Fibroblast of skin of back (primary cell): ENCODE measurements around the gene NCOA3.
"Not testable (repeated sequence)": the region's sequence is repeated elsewhere in the genome, so short reads cannot be mapped to it uniquely, and the experiment has no call there.

Experiments
- DNase-seq: peaks from one replicate; pipeline ENCODE4 v3.0.0-alpha.2; 2013

NCOA3 gene

DNA sequence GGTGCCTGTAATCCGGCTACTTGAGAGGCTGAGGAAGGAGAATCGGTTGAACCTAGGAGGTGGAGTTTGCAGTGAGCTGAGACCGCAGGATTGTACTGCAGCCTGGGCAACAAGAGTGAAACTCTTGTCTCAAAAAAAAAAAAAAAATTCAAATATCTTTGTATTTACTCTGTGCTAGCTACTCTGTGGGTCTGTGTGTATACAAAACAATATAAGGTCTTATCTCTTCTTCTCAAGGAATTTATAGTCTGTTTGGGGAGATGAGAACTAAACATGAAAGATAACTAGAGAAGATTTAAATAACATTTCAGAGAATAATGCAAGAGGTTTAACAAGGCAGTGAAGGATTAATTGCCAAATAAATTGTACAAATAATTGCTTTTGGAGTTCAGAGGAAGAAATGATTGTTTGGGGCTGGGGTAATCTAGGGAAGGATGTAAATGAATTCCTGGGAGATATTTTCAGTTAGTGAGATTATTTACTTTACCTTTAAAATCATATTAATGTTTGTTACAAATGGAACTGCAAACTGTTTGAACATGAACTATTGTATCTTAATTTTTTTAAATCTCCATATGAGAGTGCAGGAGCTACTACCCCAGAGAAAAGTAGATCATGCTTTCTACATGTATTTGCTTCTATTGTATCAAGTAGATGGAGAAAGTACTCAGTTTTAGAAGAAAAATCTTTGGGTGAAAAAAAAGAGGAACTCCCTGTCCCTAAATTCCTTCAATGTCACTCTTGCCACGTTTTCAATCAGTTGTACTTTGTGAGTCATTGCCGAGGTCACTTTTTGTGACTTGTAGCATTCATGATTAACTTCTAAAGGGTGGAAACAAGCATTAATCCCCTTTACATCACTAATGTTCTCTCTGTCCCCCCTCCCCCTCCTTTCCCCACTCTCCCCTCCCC lies 39.0 kb downstream of the NCOA3 start:
- DNase-seq, result peak; percentile 70

- no peak for DNase-seq
These were observed 39.8 kb downstream of the NCOA3 start for GRCh38 chr20:47541355-47541922.

DNA sequence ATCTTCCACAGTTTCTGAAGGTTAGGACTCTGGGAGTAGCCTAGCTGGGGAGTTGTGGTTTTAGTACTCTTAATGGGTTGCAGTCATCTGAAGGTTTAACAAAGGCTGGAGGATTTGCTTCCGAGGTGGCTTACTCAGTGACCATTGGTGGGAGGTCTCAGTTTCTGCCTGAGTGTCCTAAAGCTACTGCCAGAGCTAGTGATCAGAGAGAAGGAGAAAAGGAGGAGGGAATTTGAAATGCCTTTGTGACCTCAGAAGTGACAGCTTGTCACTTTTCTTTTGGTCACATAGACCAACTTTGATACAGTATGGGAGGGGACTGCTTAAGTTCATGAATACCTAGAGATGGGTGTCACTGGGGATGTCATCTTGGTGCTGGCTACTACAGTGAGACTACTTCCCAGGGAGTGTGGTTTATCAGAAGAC lies 41.3 kb downstream of the NCOA3 start:
- peak; percentile 66 for DNase-seq

GRCh38 chr20:47544240-47544639 lies 42.6 kb downstream of the NCOA3 start:
- DNase-seq, result peak; percentile 85

GRCh38 chr20:47544852-47545251 lies 43.2 kb downstream of the NCOA3 start:
- DNase-seq, result peak; percentile 63

DNA sequence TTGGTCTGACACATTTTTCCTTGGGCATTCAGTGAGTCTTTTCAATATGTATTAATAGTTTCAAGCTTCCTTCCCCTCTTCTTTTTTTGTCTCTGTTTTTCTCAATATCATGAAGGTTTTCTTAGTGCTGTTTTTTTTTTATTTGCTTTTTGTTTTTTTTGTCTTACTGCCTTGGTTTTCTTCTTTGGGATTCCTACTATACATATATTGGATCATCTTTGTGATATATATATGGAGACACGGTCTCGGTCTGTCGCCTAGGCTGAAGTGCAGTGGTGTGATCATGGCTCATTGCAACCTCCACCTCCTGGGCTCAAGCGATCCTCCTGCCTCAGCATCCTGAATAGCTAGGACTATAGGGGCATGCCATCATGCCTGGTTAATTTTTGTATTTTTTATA lies 43.8 kb downstream of the NCOA3 start:
- no peak for DNase-seq

DNA sequence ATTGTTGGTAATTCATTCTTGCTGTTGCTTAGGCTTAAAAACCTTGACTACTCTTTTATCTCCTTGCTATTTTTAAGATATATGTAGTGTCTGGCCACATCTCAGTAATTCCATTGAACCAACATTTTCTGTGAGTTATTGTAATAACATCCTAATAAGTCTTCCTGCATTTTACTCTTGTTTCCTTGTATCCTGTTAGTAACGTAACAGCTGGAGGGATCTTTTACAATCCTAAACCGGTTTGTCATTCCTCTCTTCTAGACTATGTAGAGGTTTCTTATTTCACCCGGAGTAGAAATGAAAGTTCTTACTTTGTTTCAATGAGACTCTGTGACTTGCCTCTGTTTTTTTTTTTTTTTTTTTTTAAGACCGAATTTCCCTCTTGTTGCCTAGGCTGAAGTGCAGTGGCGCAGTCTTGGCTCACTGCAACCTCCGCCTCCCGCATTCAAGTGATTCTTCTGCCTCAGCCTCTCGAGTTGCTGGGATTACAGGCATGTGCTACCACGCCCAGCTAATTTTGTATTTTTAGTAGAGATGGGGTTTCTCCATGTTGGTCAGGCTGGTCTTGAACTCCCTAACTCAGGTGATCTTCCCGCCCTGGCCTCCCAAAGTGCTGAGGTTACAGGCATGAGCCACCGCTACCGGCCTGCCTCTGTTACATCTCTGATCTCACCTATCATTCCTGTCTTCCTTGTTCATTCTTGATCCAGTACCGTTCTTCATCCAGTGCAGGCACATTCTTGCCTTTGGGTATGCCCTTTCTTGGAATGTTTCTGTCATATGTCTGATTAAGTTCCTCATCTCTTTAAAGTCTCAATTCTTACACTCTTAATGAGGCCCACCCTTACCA lies 44.7 kb downstream of the NCOA3 start:
- peak; percentile 95 for DNase-seq

DNA sequence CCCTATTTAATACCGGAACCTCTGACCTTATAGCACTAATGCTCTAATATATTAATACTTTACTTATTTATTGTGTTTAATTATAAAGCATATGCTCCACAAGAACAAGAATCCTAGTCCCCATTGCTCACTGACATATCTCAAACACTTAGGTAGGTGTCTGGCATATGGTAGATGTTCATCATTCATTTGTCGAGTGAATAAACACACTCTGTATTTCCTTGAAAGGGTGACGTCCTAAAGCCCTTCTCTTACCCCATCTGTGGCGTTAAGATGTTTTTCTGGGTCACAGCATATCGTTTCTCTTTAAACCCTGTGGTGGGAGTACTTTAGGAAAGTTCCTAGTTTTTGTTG lies 45.3 kb downstream of the NCOA3 start:
- DNase-seq, result no peak

- DNase-seq, result no peak
These were observed 48.0 kb downstream of the NCOA3 start for GRCh38 chr20:47549671-47550070.

- no peak for DNase-seq
These were observed 49.5 kb downstream of the NCOA3 start for GRCh38 chr20:47551222-47551621.

GRCh38 chr20:47551841-47552240 lies 50.2 kb downstream of the NCOA3 start:
- no peak for DNase-seq

- no peak for DNase-seq
These were observed 51.3 kb downstream of the NCOA3 start for GRCh38 chr20:47552996-47553395.

DNA sequence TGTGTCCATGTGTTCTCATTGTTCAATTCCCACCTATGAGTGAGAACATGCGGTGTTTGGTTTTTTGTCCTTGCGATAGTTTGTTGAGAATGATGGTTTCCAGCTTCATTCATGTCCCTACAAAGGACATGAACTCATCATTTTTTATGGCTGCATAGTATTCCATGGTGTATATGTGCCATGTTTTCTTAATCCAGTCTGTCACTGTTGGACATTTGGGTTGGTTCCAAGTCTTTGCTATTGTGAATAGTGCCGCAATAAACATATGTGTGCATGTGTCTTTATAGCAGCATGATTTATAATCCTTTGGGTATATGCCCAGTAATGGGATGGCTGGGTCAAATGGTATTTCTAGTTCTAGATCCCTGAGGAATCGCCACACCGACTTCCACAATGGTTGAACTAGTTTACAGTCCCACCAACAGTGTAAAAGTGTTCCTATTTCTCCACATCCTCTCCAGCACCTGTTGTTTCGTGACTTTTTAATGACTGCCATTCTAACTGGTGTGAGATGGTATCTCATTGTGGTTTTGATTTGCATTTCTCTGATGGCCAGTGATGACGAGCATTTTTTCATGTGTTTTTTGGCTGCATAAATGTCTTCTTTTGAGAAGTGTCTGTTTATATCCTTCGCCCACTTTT lies 52.0 kb downstream of the NCOA3 start:
- DNase-seq, result not testable (repeated sequence)

DNA sequence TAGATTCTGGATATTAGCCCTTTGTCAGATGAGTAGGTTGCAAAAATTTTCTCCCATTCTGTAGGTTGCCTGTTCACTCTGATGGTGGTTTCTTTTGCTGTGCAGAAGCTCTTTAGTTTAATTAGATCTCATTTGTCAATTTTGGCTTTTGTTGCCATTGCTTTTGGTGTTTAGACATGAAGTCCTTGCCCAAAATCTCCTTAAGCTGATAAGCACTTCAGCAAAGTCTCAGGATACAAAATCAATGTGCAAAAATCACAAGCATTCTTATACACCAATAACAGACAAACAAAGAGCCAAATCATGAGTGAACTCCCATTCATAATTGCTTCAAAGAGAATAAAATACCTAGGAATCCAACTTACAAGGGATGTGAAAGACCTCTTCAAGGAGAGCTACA lies 52.6 kb downstream of the NCOA3 start:
- DNase-seq, result not testable (repeated sequence)

- DNase-seq, result no peak
These were observed 55.5 kb downstream of the NCOA3 start for GRCh38 chr20:47557218-47557617.

- peak; percentile 47 for DNase-seq
These were observed 56.1 kb downstream of the NCOA3 start for GRCh38 chr20:47557791-47558190.

- DNase-seq, result peak; percentile 35
These were observed 56.8 kb downstream of the NCOA3 start for GRCh38 chr20:47558295-47559066.

GRCh38 chr20:47559141-47559540 lies 57.5 kb downstream of the NCOA3 start:
- peak; percentile 28 for DNase-seq

GRCh38 chr20:47561180-47561579 lies 59.5 kb downstream of the NCOA3 start:
- peak; percentile 40 for DNase-seq

GRCh38 chr20:47561603-47562583 lies 60.2 kb downstream of the NCOA3 start:
- DNase-seq, result no peak

DNA sequence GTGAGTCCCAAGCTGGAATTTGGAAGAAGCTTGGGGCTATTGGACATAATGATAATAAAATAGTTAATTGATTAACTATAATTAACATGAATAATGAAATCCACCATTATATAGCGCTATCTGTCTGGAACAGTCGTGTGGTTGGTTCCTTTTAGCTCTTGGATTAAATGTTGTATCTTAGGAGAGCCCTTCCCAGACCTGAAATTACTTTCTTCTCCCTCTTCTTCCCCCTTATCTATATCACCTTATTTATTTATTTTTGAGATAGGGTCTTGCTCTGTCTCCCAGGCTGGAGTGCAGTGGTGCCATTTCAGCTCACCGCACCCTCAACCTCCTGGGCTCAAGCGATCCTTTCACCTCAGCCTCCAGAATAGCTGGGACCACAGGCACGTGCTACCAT lies 64.6 kb downstream of the NCOA3 start:
- no peak for DNase-seq
